ENCODE data around the gene OR2T34. TPM values are rescaled to one million over a fixed set of nuclear protein-coding genes. Genes with fewer than 3 reads are reported as not detected.
"Not testable (repeated sequence)": the region's sequence is repeated elsewhere in the genome, so short reads cannot be mapped to it uniquely, and the experiment has no call there.

The OR2T34 gene
- total RNA-seq (2014; rRNA removed; shearing (Covaris generic)), result not detected in 2 replicates

- H3K27me3 ChIP-seq (ENCODE audit: control insufficient read depth, insufficient read depth, low read length); H3K36me3 ChIP-seq (replicated peaks; ENCODE audit: control insufficient read depth, insufficient read depth, low read length); H3K4me3 ChIP-seq (ENCODE audit: insufficient read depth, low read depth, low read length); DNase-seq: not testable (repeated sequence)
Observed at GRCh38 chr1:248574657-248575056, at the start of gene OR2T34. Gene OR2T34 (minus strand): TSS chr1:248574757. CDS start chr1:248574757, 0 bp downstream.

- DNase-seq, result peak; percentile 9
- H3K36me3 ChIP-seq (replicated peaks; ENCODE audit: control insufficient read depth, insufficient read depth, low read length), result no peaks in the 10 kb centered on the region
- H3K27me3 ChIP-seq (ENCODE audit: control insufficient read depth, insufficient read depth, low read length), result no peaks in the 10 kb centered on the region
- H3K4me3 ChIP-seq (ENCODE audit: insufficient read depth, low read depth, low read length), result no peak overlapping the region
Observed at GRCh38 chr1:248622570-248623001, 48.0 kb upstream of the OR2T34 start.

- H3K4me3 ChIP-seq (ENCODE audit: insufficient read depth, low read depth, low read length), result no peak overlapping the region
Observed at GRCh38 chr1:248621770-248622169, 47.2 kb upstream of the OR2T34 start.

GRCh38 chr1:248618878-248619277 is 44.3 kb upstream of the OR2T34 start:
- H3K36me3 ChIP-seq (replicated peaks; ENCODE audit: control insufficient read depth, insufficient read depth, low read length), result no peaks in the 10 kb centered on the region
- H3K4me3 ChIP-seq (ENCODE audit: insufficient read depth, low read depth, low read length), result no peak overlapping the region
- no peak for DNase-seq
- H3K27me3 ChIP-seq (ENCODE audit: control insufficient read depth, insufficient read depth, low read length), result no peaks in the 10 kb centered on the region

More at GRCh38 chr1:248621770-248622169, 47.2 kb upstream of the OR2T34 start:
- Histone ChIP-seq H3K27me3 (ENCODE audit: control insufficient read depth, insufficient read depth, low read length) (no peaks in the 10 kb centered on the region), H3K36me3 (replicated peaks; ENCODE audit: control insufficient read depth, insufficient read depth, low read length) (no peaks in the 10 kb centered on the region)
- DNase-seq, result no peak

GRCh38 chr1:248618119-248618518 is 43.6 kb upstream of the OR2T34 start:
- no peak overlapping the region for H3K4me3 ChIP-seq (ENCODE audit: insufficient read depth, low read depth, low read length)
- H3K27me3 ChIP-seq (ENCODE audit: control insufficient read depth, insufficient read depth, low read length), result no peaks in the 10 kb centered on the region
- no peak for DNase-seq
- H3K36me3 ChIP-seq (replicated peaks; ENCODE audit: control insufficient read depth, insufficient read depth, low read length), result no peaks in the 10 kb centered on the region

GRCh38 chr1:248613742-248614141 is 39.2 kb upstream of the OR2T34 start:
- Histone ChIP-seq H3K36me3 (replicated peaks; ENCODE audit: control insufficient read depth, insufficient read depth, low read length) (no peaks in the 10 kb centered on the region), H3K4me3 (ENCODE audit: insufficient read depth, low read depth, low read length) (no peak overlapping the region), H3K27me3 (ENCODE audit: control insufficient read depth, insufficient read depth, low read length) (no peaks in the 10 kb centered on the region)
- no peak for DNase-seq

- no peak overlapping the region for H3K4me3 ChIP-seq (ENCODE audit: insufficient read depth, low read depth, low read length)
- DNase-seq, result no peak
- H3K27me3 ChIP-seq (ENCODE audit: control insufficient read depth, insufficient read depth, low read length), result no peaks in the 10 kb centered on the region
- no peaks in the 10 kb centered on the region for H3K36me3 ChIP-seq (replicated peaks; ENCODE audit: control insufficient read depth, insufficient read depth, low read length)
Observed at GRCh38 chr1:248611883-248612414, 37.4 kb upstream of the OR2T34 start.

GRCh38 chr1:248610301-248610700 is 35.7 kb upstream of the OR2T34 start:
- no peak for DNase-seq
- Histone ChIP-seq H3K27me3 (ENCODE audit: control insufficient read depth, insufficient read depth, low read length) (no peaks in the 10 kb centered on the region), H3K4me3 (ENCODE audit: insufficient read depth, low read depth, low read length) (no peak overlapping the region)

GRCh38 chr1:248599396-248599795 is 24.8 kb upstream of the OR2T34 start:
- Histone ChIP-seq H3K36me3 (replicated peaks; ENCODE audit: control insufficient read depth, insufficient read depth, low read length) (no peaks in the 10 kb centered on the region), H3K27me3 (ENCODE audit: control insufficient read depth, insufficient read depth, low read length) (no peaks in the 10 kb centered on the region), H3K4me3 (ENCODE audit: insufficient read depth, low read depth, low read length) (no peak overlapping the region)
- DNase-seq, result no peak

More at GRCh38 chr1:248610301-248610700, 35.7 kb upstream of the OR2T34 start:
- H3K36me3 ChIP-seq (replicated peaks; ENCODE audit: control insufficient read depth, insufficient read depth, low read length), result no peaks in the 10 kb centered on the region

- no peak for DNase-seq
- H3K36me3 ChIP-seq (replicated peaks; ENCODE audit: control insufficient read depth, insufficient read depth, low read length), result no peaks in the 10 kb centered on the region
- no peaks in the 10 kb centered on the region for H3K27me3 ChIP-seq (ENCODE audit: control insufficient read depth, insufficient read depth, low read length)
- no peak within 1 kb of the TSS for H3K4me3 ChIP-seq (ENCODE audit: insufficient read depth, low read depth, low read length)
Observed at GRCh38 chr1:248597589-248597988, 23.0 kb upstream of the OR2T34 start, which contains the start of gene OR2T10. Gene OR2T10 (minus strand): TSS chr1:248597700. CDS start chr1:248593768, 3,932 bp downstream.

- Histone ChIP-seq H3K27me3 (ENCODE audit: control insufficient read depth, insufficient read depth, low read length) (no peaks in the 10 kb centered on the region), H3K36me3 (replicated peaks; ENCODE audit: control insufficient read depth, insufficient read depth, low read length) (no peaks in the 10 kb centered on the region), H3K4me3 (ENCODE audit: insufficient read depth, low read depth, low read length) (no peak overlapping the region)
- no peak for DNase-seq
Observed at GRCh38 chr1:248596615-248597014, 22.1 kb upstream of the OR2T34 start.

GRCh38 chr1:248593226-248593625 is 18.7 kb upstream of the OR2T34 start:
- no peak overlapping the region for H3K4me3 ChIP-seq (ENCODE audit: insufficient read depth, low read depth, low read length)
- DNase-seq, result no peak
- no peaks in the 10 kb centered on the region for H3K36me3 ChIP-seq (replicated peaks; ENCODE audit: control insufficient read depth, insufficient read depth, low read length)
- no peaks in the 10 kb centered on the region for H3K27me3 ChIP-seq (ENCODE audit: control insufficient read depth, insufficient read depth, low read length)

GRCh38 chr1:248592655-248593054 is 18.1 kb upstream of the OR2T34 start:
- H3K27me3 ChIP-seq (ENCODE audit: control insufficient read depth, insufficient read depth, low read length), result no peaks in the 10 kb centered on the region
- no peak overlapping the region for H3K4me3 ChIP-seq (ENCODE audit: insufficient read depth, low read depth, low read length)
- no peaks in the 10 kb centered on the region for H3K36me3 ChIP-seq (replicated peaks; ENCODE audit: control insufficient read depth, insufficient read depth, low read length)
- DNase-seq, result no peak

GRCh38 chr1:248590055-248590454 is 15.5 kb upstream of the OR2T34 start:
- Histone ChIP-seq H3K36me3 (replicated peaks; ENCODE audit: control insufficient read depth, insufficient read depth, low read length) (no peaks in the 10 kb centered on the region), H3K27me3 (ENCODE audit: control insufficient read depth, insufficient read depth, low read length) (no peaks in the 10 kb centered on the region), H3K4me3 (ENCODE audit: insufficient read depth, low read depth, low read length) (no peak overlapping the region)
- DNase-seq, result no peak

- H3K36me3 ChIP-seq (replicated peaks; ENCODE audit: control insufficient read depth, insufficient read depth, low read length), result no peaks in the 10 kb centered on the region
- no peaks in the 10 kb centered on the region for H3K27me3 ChIP-seq (ENCODE audit: control insufficient read depth, insufficient read depth, low read length)
- no peak for DNase-seq
Observed at GRCh38 chr1:248589334-248589733, 14.8 kb upstream of the OR2T34 start.

GRCh38 chr1:248585266-248585665 is 10.7 kb upstream of the OR2T34 start:
- H3K36me3 ChIP-seq (replicated peaks; ENCODE audit: control insufficient read depth, insufficient read depth, low read length), result no peaks in the 10 kb centered on the region
- no peak for DNase-seq
- no peaks in the 10 kb centered on the region for H3K27me3 ChIP-seq (ENCODE audit: control insufficient read depth, insufficient read depth, low read length)
- no peak overlapping the region for H3K4me3 ChIP-seq (ENCODE audit: insufficient read depth, low read depth, low read length)

More at GRCh38 chr1:248589334-248589733, 14.8 kb upstream of the OR2T34 start:
- H3K4me3 ChIP-seq (ENCODE audit: insufficient read depth, low read depth, low read length), result no peak overlapping the region

All from H7 (cell line).